Activated CD4-positive, alpha-beta T cell treated with anti-CD3 and anti-CD28 coated beads, Interleukin-2, Interleukin-6, amounts not matched to agents 100 ng/mL and 50 ng/mL, durations not matched to agents 16 hours and 8 hours (primary cell): ENCODE data around the gene CHMP5.
"Not testable (repeated sequence)": the region's sequence is repeated elsewhere in the genome, so short reads cannot be mapped to it uniquely, and the experiment has no call there.

Experiments
- DNase-seq: peaks from one replicate; pipeline ENCODE4 v3.0.0-alpha.2; 2020

CHMP5 gene

DNA sequence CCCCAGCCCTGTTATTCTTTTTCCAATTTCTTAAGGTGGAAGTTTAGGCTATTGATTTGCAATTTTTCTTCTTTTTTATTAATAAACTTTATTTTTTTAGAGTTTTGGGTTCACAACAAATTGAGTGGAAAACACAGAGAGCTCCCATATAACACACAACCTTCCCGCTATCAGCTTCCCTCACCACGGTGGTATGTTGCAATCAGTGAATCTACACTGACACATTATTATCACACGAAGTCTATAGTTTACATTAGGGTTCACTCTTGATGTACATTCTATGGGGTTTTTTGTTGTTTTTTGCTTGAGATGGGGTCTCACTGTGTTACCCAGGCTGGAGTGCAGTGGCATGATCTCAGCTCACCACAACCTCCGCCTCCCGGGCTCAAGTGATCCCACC, 20.7 kb downstream of the CHMP5 start:
- no peak for DNase-seq

GRCh38 chr9:33287087-33287490, 22.2 kb downstream of the CHMP5 start:
- peak; percentile 79 for DNase-seq

- no peak for DNase-seq
Observed at GRCh38 chr9:33288235-33288634, 23.4 kb downstream of the CHMP5 start.

DNA sequence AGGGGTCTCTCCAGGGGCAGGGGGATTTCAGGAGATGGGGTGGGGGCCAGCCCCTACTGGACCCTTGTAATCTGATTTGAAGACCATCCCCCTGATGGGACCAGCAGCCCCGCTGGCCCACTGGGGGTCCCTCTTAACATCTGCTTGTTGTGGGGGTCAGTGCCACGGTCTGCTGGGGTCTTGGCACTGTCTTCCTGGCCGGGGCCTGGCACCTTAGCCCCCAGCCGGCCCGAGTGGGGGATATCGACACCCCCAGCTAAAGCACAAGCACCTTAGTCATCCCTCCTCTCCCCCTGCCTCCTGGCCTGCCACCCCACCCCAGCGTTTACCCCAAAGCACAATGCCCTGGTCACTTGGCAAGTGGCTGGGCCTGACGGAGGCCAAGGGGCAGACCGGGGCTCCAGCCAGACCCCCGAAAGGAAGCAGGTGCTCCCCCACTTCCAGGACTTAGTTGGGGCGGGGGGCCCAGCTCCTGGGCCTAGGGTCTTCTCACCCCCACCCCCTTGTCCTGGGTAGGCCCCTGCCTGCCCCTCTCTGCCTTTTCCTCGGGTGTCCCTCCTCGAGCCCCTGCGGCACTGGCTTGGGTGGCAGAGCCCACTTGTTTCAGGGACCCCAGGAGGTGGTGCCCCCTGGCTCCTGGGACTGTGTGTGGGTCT, 24.1 kb downstream of the CHMP5 start:
- no peak for DNase-seq

DNA sequence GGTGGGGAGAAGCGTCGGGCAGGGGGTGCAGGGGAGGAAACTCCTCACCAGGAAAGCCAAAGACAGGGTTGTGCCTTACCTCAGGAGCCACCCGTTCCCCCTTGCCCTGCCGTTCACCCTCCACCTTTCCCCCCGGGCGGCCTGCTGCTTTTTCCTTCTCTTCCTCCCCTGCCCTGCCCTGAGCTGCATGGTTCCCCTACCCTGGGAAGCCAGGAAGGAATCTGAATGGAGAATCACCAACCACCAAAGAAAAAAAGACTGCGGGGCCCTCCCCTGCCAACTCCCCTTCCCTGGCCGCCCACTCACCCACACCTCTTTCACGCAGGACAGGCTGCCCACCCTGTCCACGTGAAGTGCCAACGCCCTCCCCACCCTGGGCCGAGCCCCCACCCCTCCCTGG, 24.6 kb downstream of the CHMP5 start:
- no peak for DNase-seq

DNA sequence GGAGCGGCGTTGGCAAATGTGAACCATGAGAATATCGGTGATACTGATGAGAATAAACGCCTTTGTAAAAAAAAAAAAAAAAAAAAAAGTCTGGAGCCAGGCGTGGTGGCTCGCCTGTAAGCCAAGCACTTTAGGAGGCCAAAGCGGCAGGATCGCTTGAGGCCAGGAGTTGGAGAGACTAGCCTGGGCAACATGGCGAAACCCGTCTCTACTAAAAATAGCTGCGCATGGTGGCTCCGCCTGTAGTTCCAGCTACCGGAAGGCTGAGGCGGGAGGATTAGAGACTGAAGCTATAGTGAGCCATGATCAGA, 25.0 kb downstream of the CHMP5 start:
- no peak for DNase-seq

GRCh38 chr9:33290247-33291030, 25.6 kb downstream of the CHMP5 start, which contains the start of gene NFX1:
Gene NFX1 (plus strand): TSS chr9:33290516. CDS start chr9:33290573, 57 bp downstream.
- DNase-seq, result peak; percentile 99

GRCh38 chr9:33291031-33291397, 26.2 kb downstream of the CHMP5 start:
- no peak for DNase-seq

- DNase-seq, result peak; percentile 57
Observed at GRCh38 chr9:33291901-33292300, 27.1 kb downstream of the CHMP5 start.

- DNase-seq, result no peak
Observed at GRCh38 chr9:33293782-33294181, 28.9 kb downstream of the CHMP5 start.

GRCh38 chr9:33294670-33295432, 30.0 kb downstream of the CHMP5 start:
- no peak for DNase-seq

- peak; percentile 59 for DNase-seq
Observed at GRCh38 chr9:33295571-33295970, 30.7 kb downstream of the CHMP5 start.

GRCh38 chr9:33297432-33297831, 32.6 kb downstream of the CHMP5 start:
- DNase-seq, result no peak

- DNase-seq, result no peak
Observed at GRCh38 chr9:33300546-33300945, 35.7 kb downstream of the CHMP5 start.

DNA sequence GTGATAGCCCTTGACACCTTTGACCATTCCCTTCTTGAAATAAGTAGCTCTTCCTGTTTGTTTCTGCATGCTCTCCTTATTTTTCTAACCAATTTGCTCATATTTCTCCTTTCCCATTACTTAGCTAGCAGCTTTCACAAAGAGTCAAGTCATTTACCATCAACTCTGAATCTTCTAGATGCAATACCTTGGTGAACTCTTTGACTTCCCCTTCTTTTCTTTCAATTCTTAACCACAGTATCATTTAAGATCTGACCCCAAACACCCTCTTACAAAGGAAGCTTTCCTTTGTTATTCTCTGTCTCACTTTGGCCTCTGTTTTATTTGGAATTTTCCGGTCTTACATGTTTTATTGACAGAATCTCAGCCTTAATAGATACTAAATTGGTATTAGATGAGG, 39.5 kb downstream of the CHMP5 start:
- DNase-seq, result no peak

DNA sequence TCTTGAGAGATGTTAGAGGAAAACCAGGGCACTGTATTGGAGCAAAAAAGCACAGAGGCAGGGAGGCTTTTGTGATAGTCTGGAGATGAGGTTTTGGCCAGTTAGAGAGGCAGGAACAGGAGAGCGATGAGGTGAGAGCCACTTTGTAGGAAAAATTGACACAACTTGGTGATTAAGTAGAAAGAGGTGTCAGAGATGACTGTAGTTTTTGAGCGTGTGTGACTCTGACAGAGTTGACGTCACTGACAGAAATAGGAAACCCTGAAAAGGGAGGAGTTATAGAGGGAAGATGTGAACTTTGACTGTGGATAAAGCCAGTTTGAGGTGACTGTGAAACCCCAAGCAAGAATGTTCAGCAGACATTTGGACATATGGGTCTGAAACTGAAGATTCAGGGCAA, 41.2 kb downstream of the CHMP5 start:
- DNase-seq, result peak; percentile 80

- no peak for DNase-seq
Observed at GRCh38 chr9:33307067-33307466, 42.2 kb downstream of the CHMP5 start.

DNA sequence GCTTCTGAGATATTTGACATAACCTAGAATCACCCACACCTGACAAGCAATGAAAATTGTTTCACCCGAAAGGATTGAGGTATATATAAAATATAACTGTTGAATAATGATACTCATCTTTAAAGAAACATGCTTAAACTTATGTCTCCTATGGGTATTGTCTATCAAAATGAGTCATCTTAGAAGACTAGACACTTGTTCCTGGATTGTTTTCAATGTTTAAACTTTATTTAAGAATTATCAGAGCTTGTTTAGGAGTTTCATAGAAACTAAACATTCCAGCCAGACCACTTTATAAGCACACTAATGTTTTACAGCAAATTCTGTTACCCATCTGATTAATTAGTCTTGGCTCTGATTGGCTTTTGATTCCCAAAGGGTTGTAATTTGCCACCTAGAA, 45.1 kb downstream of the CHMP5 start:
- DNase-seq, result no peak

GRCh38 chr9:33310748-33311147, 45.9 kb downstream of the CHMP5 start:
- DNase-seq, result no peak

DNA sequence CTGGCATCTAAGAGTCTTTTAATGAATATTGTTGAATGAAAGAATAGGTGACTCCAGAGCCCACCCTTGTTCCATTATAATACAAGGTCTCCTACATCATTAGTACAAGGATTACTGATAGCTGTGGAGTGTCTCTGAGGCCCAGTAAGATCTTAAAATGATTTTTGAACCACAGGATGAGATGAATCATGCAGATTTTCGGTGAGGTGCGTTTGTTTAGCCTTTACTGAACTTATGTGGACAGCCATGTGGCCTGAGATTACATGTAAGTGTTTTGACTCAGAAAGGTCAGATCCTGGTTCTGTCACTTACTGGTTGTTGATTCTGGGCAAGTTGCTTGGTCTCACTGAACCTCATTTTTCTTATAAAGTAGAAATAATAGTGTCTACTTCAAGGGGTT, 47.1 kb downstream of the CHMP5 start:
- peak; percentile 51 for DNase-seq

DNA sequence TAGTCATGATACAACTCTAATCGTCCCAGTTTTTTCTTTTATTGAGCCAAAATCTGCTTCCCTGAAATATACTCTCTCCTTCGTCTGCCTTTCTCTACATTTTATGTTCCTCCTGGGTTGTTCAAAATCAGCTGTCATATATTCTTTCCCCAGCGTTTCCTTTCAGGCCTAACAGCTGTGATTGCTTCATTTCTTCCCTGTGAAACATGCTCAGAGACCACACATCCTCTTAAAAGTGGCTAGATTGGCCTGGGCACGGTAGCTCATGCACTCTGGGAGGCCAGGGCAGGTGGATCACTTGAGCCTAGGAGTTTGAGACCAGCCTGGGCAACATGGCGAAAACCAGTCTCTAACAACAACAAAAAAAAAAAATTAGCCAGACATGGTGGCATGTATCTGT, 50.5 kb downstream of the CHMP5 start:
- DNase-seq, result no peak

DNA sequence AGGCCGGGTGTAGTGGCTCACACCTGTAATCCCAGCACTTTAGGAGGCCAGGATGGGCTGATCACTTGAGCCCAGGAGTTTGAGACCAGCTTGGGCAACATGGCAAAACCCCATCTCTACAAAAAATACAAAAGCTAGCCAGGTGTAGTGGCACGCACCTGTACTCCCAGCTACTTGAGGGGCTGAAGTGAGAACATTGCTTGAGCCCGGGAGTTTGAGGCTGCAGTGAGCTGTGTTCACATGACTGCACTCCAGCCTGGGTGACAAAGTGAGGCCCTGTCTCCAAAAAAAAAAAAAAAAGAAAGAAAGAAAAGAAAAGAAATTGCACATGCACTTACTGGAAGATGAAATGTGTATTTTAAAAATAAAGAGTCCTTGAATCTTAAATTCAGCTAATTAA, 52.3 kb downstream of the CHMP5 start:
- not testable (repeated sequence) for DNase-seq

DNA sequence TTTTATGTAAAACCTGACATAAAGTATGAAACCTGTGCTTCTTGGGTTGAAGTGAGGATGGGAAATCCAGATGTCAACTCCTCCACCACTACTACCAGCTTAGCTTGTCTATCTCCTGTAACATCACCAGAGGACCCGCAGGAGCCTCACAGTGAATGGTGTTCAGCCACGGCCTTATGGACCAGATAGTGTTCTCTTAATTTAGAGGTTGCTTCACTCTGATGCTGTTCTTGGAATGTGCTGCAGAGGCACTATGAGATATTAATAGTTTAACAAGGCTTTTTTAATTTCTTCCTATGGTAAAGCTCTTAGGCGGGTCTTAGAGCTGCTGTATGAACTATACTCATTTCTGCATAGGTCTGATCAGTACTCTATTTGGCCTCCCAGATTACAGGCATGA, 53.4 kb downstream of the CHMP5 start:
- DNase-seq, result no peak

- DNase-seq, result no peak
Observed at GRCh38 chr9:33318781-33319180, 53.9 kb downstream of the CHMP5 start.
